ENCODE results near the gene CEP135.

CEP135 gene

GRCh38 chr4:56080384-56080783, 131.6 kb downstream of the CEP135 start:
- DNase-seq (ENCODE audit: low spot score) = no peak

GRCh38 chr4:56082829-56083228, 134.1 kb downstream of the CEP135 start:
- DNase-seq (ENCODE audit: low spot score) = no peak
